ENCODE data around the gene SORBS2.
"Not testable (repeated sequence)": the region's sequence is repeated elsewhere in the genome, so short reads cannot be mapped to it uniquely, and the experiment has no call there.

SORBS2 gene
- total RNA-seq = 0 to 0.62 (median 0.18) reads per million in 4 experiments

- no peak for DNase-seq
Observed at GRCh38 chr4:185811509-185812364, at the start of gene SORBS2. SORBS2 (minus strand) TSS chr4:185812194; CDS start chr4:185690571, 121,623 bp downstream.

GRCh38 chr4:185859111-185859510, 47.1 kb upstream of the SORBS2 start:
- DNase-seq = no peak

- not testable (repeated sequence) for DNase-seq
Observed at GRCh38 chr4:185857561-185857960, 45.6 kb upstream of the SORBS2 start.

GRCh38 chr4:185853841-185854240, 41.8 kb upstream of the SORBS2 start:
- no peak for DNase-seq

GRCh38 chr4:185852961-185853360, 41.0 kb upstream of the SORBS2 start:
- no peak for DNase-seq

- no peak for DNase-seq
Observed at GRCh38 chr4:185849664-185850550, 37.9 kb upstream of the SORBS2 start.

GRCh38 chr4:185847352-185848097, 35.5 kb upstream of the SORBS2 start:
- no peak for DNase-seq

GRCh38 chr4:185846505-185847150, 34.6 kb upstream of the SORBS2 start:
- DNase-seq = no peak

- no peak for DNase-seq
Observed at GRCh38 chr4:185845966-185846365, 34.0 kb upstream of the SORBS2 start.

GRCh38 chr4:185841451-185841850, 29.5 kb upstream of the SORBS2 start:
- DNase-seq = no peak

- no peak for DNase-seq
Observed at GRCh38 chr4:185840953-185841352, 29.0 kb upstream of the SORBS2 start.

GRCh38 chr4:185840201-185840600, 28.2 kb upstream of the SORBS2 start:
- no peak for DNase-seq

GRCh38 chr4:185839770-185840169, 27.8 kb upstream of the SORBS2 start:
- no peak for DNase-seq

- no peak for DNase-seq
Observed at GRCh38 chr4:185839194-185839712, 27.3 kb upstream of the SORBS2 start.

GRCh38 chr4:185838514-185839193, 26.7 kb upstream of the SORBS2 start:
- no peak for DNase-seq

GRCh38 chr4:185838104-185838452, 26.1 kb upstream of the SORBS2 start:
- DNase-seq = no peak

GRCh38 chr4:185837415-185838103, 25.6 kb upstream of the SORBS2 start:
- no peak for DNase-seq

GRCh38 chr4:185836241-185837084, 24.5 kb upstream of the SORBS2 start:
- DNase-seq = no peak

- DNase-seq = no peak
Observed at GRCh38 chr4:185835814-185836213, 23.8 kb upstream of the SORBS2 start.

- no peak for DNase-seq
Observed at GRCh38 chr4:185835336-185835735, 23.3 kb upstream of the SORBS2 start.

Data from effector CD8-positive, alpha-beta T cell (primary cell).